WTC11 (cell line): ENCODE data around the gene TEX26. TPM values are rescaled to one million over a fixed set of nuclear protein-coding genes. Genes with fewer than 3 reads are reported as not detected.

ENCODE experiments used
- ATAC-seq: fragments of 200-7000 bp; cut with Tn5 transposase; 2 replicates; pipeline ENCODE4 v1.10.0; 2021; ENCODE audit warnings: mild to moderate bottlenecking, moderate library complexity
- CTCF ChIA-PET: fragments of 300-600 bp; sonication (Branson Sonifier 250); formaldehyde crosslinking; loops from one replicate; lab custom pipeline; 2021; ENCODE audit warnings: antibody characterized with exemption; lab: Charles Lee
- POLR2A ChIA-PET: fragments of 350-600 bp; sonication (Branson Sonifier 250); formaldehyde crosslinking; loops from one replicate; lab custom pipeline; 2021; ENCODE audit warnings: antibody characterized with exemption; lab: Charles Lee
- DNase-seq: peaks from one replicate; pipeline ENCODE4 v3.0.0; 2021; ENCODE audit warnings: low spot score
- H3K27ac Mint-ChIP-seq: 2 replicates; pipeline ENCODE4 v1.8.0; 2021; ENCODE audit warnings: mixed read lengths
- H3K27me3 Mint-ChIP-seq: 2 replicates; pipeline ENCODE4 v1.8.0; 2021; ENCODE audit warnings: low read depth, mild to moderate bottlenecking, moderate library complexity, mixed read lengths
- H3K36me3 Mint-ChIP-seq: 2 replicates; pipeline ENCODE4 v1.8.0; 2021; ENCODE audit warnings: mixed read lengths
- H3K4me1 Mint-ChIP-seq: 2 replicates; pipeline ENCODE4 v1.8.0; 2022; ENCODE audit warnings: mixed read lengths
- H3K4me3 Mint-ChIP-seq: 2 replicates; pipeline ENCODE4 v1.8.0; 2021; ENCODE audit warnings: mild to moderate bottlenecking, moderate library complexity, mixed read lengths
- H3K9me3 Mint-ChIP-seq: 2 replicates; pipeline ENCODE4 v1.8.0; 2021; ENCODE audit warnings: mixed read lengths
- CBFB ChIP-seq: sonication (generic); formaldehyde crosslinking; IDR thresholded peaks from 2 replicates; pipeline ENCODE4 v1.8.1; 2022; ENCODE audit warnings: mild to moderate bottlenecking, low read depth, missing genetic modification reagents
- CREB1 ChIP-seq: sonication (generic); formaldehyde crosslinking; IDR thresholded peaks from 2 replicates; pipeline ENCODE4 v1.8.0; 2023; ENCODE audit warnings: mild to moderate bottlenecking, missing genetic modification reagents
- ETV6 ChIP-seq: sonication (generic); formaldehyde crosslinking; IDR thresholded peaks from 2 replicates; pipeline ENCODE4 v1.8.1; 2022; ENCODE audit warnings: mild to moderate bottlenecking, missing genetic modification reagents
- GTF2I ChIP-seq: fragments of 250-450 bp; sonication (Bioruptor Pico); conservative IDR thresholded peaks from 2 replicates; pipeline ENCODE4 v1.4.0; 2021; ENCODE audit warnings: mild to moderate bottlenecking
- JUN ChIP-seq: sonication (generic); formaldehyde crosslinking; IDR thresholded peaks from 2 replicates; pipeline ENCODE4 v1.8.0; 2023; ENCODE audit warnings: mild to moderate bottlenecking, missing genetic modification reagents
- KAT7 ChIP-seq: sonication (generic); formaldehyde crosslinking; IDR thresholded peaks from 2 replicates; pipeline ENCODE4 v1.8.1; 2023; ENCODE audit warnings: missing genetic modification reagents, mild to moderate bottlenecking, borderline replicate concordance
- NFATC4 ChIP-seq: fragments of 250-450 bp; sonication (Bioruptor Pico); IDR thresholded peaks from 2 replicates; pipeline ENCODE4 v1.9.0; 2021; ENCODE audit warnings: mild to moderate bottlenecking
- PRRX2 ChIP-seq: fragments of 250-450 bp; sonication (Bioruptor Pico); IDR thresholded peaks from 2 replicates; pipeline ENCODE4 v1.8.0; 2021; ENCODE audit warnings: mild to moderate bottlenecking
- RELA ChIP-seq: sonication (generic); formaldehyde crosslinking; IDR thresholded peaks from 2 replicates; pipeline ENCODE4 v1.8.1; 2022; ENCODE audit warnings: missing genetic modification reagents, mild to moderate bottlenecking, borderline replicate concordance
- RORB ChIP-seq: fragments of 250-450 bp; sonication (Bioruptor Pico); IDR thresholded peaks from 2 replicates; pipeline ENCODE4 v1.9.0; 2021; ENCODE audit warnings: mild to moderate bottlenecking
- SMAD3 ChIP-seq: sonication (generic); formaldehyde crosslinking; IDR thresholded peaks from 2 replicates; pipeline ENCODE4 v1.8.0; 2022; ENCODE audit warnings: missing genetic modification reagents, mild to moderate bottlenecking, borderline replicate concordance
- SMAD4 ChIP-seq: sonication (generic); formaldehyde crosslinking; IDR thresholded peaks from 2 replicates; pipeline ENCODE4 v1.8.0; 2022; ENCODE audit warnings: mild to moderate bottlenecking, missing genetic modification reagents
- TEAD1 ChIP-seq: sonication (generic); formaldehyde crosslinking; IDR thresholded peaks from 2 replicates; pipeline ENCODE4 v1.8.0; 2022; ENCODE audit warnings: mild to moderate bottlenecking, missing genetic modification reagents
- TEAD4 ChIP-seq: sonication (generic); formaldehyde crosslinking; IDR thresholded peaks from 2 replicates; pipeline ENCODE4 v1.8.0; 2022; ENCODE audit warnings: mild to moderate bottlenecking, missing genetic modification reagents
- TP53 ChIP-seq: sonication (generic); formaldehyde crosslinking; IDR thresholded peaks from 2 replicates; pipeline ENCODE4 v1.8.1; 2023; ENCODE audit warnings: mild to moderate bottlenecking, missing genetic modification reagents
- ZNF138 ChIP-seq: sonication (generic); formaldehyde crosslinking; conservative IDR thresholded peaks from 2 replicates; pipeline ENCODE4 v1.8.1; 2022; ENCODE audit warnings: mild to moderate bottlenecking, moderate library complexity, missing genetic modification reagents
- ZNF232 ChIP-seq: sonication (generic); formaldehyde crosslinking; IDR thresholded peaks from 2 replicates; pipeline ENCODE4 v1.8.0; 2022; ENCODE audit warnings: mild to moderate bottlenecking, missing genetic modification reagents
- ZNF263 ChIP-seq: sonication (generic); formaldehyde crosslinking; IDR thresholded peaks from 2 replicates; pipeline ENCODE4 v1.8.1; 2022; ENCODE audit warnings: low read depth, mild to moderate bottlenecking, moderate library complexity, missing genetic modification reagents
- ZNF317 ChIP-seq: sonication (generic); formaldehyde crosslinking; IDR thresholded peaks from 2 replicates; pipeline ENCODE4 v1.8.1; 2023; ENCODE audit warnings: low read depth, mild to moderate bottlenecking, moderate library complexity, missing genetic modification reagents, borderline replicate concordance
- total RNA-seq: library from RNA; stranded (reverse); gene quantifications from 3 replicates; pipeline ENCODE4 v1.2.3, GENCODE V29; 2021
- TF ChIP-seq, protein P1 (sequence below): fragments of 250-450 bp; sonication (Bioruptor Pico); IDR thresholded peaks from 2 replicates; pipeline ENCODE4 v1.9.0; 2021; ENCODE audit warnings: mild to moderate bottlenecking
- TF ChIP-seq, protein P2 (sequence below): fragments of 200-600 bp; IDR thresholded peaks from 2 replicates; pipeline ENCODE4 v1.8.0; 2022; ENCODE audit warnings: antibody characterized with exemption
- TF ChIP-seq, protein P3 (sequence below): sonication (generic); formaldehyde crosslinking; IDR thresholded peaks from 2 replicates; pipeline ENCODE4 v1.8.0; 2023; ENCODE audit warnings: missing genetic modification reagents
- TF ChIP-seq, protein P4 (sequence below): sonication (generic); formaldehyde crosslinking; IDR thresholded peaks from 2 replicates; pipeline ENCODE4 v1.8.1; 2022; ENCODE audit warnings: mild to moderate bottlenecking, moderate library complexity, missing genetic modification reagents
- TF ChIP-seq, protein P5 (sequence below): fragments of 250-450 bp; sonication (Bioruptor Pico); IDR thresholded peaks from 2 replicates; pipeline ENCODE4 v1.8.0; 2021; ENCODE audit warnings: mild to moderate bottlenecking

Gene TEX26
- total RNA-seq, 1 experiment from 2014 or later: not detected

DNA sequence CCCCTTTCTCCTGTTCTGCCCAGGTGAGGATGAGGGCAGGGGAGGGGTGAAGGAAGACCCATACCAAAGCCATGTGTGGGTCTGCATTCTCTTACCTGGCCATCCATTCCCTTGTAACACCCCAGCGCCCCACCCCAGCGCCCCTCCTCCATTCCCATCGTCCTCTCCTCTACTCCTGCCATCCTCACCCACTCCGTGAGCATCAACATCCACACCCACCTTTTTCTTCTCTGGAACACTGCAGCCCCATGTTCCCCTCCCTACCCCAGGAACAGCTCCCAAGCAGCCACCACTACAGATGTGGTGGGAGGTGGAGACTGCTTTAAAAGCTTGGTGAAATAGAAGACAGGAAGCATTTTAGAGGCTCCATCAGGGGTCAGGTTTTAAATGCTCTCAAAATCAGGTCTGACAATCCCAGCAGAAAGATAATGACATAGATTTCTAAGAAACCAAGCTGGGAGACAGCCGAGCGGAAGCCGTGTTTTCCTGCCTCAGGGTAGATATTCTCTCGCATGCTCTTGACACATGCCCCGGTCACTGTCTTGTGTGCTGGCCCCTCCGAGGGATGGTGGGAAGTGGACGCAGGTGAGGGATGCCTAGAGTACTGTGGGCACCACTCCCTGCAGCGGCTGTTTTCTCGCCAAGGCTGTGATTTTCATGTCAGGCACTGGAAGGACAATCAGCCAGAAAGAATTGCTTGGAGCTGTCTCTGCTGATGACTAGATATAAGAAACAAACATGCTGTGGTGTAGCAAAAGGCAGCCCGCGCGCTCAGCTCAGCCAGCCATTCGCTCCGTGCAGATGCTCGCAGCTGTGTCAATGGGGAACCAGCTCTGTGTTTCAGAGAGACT is 16.5 kb upstream of the TEX26 start:
- ATAC-seq (no peak), DNase-seq (no peak)
- Mint-ChIP-seq H3K4me3 (no peak overlapping the region), H3K27me3 (no peaks in the 10 kb centered on the region), H3K9me3 (no peaks in the 10 kb centered on the region), H3K36me3 (no peaks in the 10 kb centered on the region), H3K4me1 (peaks cover 8% of the 10 kb centered on the region), H3K27ac (no peak overlapping the region)
- TF ChIP-seq ETV6 (CRISPR knock-in tag) (no peak), RELA (CRISPR knock-in tag) (no peak), GTF2I (no peak), RORB (CRISPR knock-in tag) (no peak), CBFB (no peak), ZNF317 (CRISPR knock-in tag) (no peak), NFATC4 (CRISPR knock-in tag) (no peak), TEAD1 (no peak), CREB1 (CRISPR knock-in tag) (no peak), KAT7 (CRISPR knock-in tag) (no peak), TP53 (no peak)
- TF ChIP-seq, protein P1, sequence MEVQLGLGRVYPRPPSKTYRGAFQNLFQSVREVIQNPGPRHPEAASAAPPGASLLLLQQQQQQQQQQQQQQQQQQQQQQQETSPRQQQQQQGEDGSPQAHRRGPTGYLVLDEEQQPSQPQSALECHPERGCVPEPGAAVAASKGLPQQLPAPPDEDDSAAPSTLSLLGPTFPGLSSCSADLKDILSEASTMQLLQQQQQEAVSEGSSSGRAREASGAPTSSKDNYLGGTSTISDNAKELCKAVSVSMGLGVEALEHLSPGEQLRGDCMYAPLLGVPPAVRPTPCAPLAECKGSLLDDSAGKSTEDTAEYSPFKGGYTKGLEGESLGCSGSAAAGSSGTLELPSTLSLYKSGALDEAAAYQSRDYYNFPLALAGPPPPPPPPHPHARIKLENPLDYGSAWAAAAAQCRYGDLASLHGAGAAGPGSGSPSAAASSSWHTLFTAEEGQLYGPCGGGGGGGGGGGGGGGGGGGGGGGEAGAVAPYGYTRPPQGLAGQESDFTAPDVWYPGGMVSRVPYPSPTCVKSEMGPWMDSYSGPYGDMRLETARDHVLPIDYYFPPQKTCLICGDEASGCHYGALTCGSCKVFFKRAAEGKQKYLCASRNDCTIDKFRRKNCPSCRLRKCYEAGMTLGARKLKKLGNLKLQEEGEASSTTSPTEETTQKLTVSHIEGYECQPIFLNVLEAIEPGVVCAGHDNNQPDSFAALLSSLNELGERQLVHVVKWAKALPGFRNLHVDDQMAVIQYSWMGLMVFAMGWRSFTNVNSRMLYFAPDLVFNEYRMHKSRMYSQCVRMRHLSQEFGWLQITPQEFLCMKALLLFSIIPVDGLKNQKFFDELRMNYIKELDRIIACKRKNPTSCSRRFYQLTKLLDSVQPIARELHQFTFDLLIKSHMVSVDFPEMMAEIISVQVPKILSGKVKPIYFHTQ (CRISPR knock-in tag): no peak
- ChIA-PET POLR2A (no interaction called here), CTCF (interaction anchor here (1.3 to 1.8 kb wide), 4 partner anchors 17 to 129 kb away, joined by 3 to 6 read pairs (median 6); partner anchors contain the start of gene TEX26)

DNA sequence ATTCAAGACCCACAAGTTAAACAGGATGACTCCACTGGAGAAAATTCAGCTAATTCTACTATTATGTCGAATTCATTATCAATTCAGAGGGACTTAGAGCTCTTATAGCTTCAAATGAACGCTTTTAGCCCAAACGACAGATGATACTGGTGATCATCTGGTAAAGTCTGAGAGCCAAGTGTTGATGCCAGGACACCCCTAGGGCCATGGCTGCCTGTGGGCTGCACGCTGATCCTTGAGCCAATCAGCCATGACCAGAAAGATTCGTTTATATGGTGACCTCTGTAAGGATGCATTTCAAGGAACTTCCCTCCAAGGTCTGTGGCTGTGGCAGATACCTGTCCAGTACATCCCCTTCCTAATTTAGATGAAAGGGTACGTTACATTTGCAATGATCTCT is 15.5 kb upstream of the TEX26 start:
- ATAC-seq: no peak
- no peak for TF ChIP-seq ZNF317 (CRISPR knock-in tag)
- no peak for TF ChIP-seq RELA (CRISPR knock-in tag)
- TF ChIP-seq, protein P2, sequence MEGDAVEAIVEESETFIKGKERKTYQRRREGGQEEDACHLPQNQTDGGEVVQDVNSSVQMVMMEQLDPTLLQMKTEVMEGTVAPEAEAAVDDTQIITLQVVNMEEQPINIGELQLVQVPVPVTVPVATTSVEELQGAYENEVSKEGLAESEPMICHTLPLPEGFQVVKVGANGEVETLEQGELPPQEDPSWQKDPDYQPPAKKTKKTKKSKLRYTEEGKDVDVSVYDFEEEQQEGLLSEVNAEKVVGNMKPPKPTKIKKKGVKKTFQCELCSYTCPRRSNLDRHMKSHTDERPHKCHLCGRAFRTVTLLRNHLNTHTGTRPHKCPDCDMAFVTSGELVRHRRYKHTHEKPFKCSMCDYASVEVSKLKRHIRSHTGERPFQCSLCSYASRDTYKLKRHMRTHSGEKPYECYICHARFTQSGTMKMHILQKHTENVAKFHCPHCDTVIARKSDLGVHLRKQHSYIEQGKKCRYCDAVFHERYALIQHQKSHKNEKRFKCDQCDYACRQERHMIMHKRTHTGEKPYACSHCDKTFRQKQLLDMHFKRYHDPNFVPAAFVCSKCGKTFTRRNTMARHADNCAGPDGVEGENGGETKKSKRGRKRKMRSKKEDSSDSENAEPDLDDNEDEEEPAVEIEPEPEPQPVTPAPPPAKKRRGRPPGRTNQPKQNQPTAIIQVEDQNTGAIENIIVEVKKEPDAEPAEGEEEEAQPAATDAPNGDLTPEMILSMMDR: no peak
- TF ChIP-seq, protein P3, sequence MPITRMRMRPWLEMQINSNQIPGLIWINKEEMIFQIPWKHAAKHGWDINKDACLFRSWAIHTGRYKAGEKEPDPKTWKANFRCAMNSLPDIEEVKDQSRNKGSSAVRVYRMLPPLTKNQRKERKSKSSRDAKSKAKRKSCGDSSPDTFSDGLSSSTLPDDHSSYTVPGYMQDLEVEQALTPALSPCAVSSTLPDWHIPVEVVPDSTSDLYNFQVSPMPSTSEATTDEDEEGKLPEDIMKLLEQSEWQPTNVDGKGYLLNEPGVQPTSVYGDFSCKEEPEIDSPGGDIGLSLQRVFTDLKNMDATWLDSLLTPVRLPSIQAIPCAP (CRISPR knock-in tag): no peak
- TF ChIP-seq KAT7 (CRISPR knock-in tag): no peak
- no peak for TF ChIP-seq TEAD4
- TF ChIP-seq PRRX2: no peak
- no peak for TF ChIP-seq SMAD3 (CRISPR knock-in tag)
- TF ChIP-seq, protein P4, sequence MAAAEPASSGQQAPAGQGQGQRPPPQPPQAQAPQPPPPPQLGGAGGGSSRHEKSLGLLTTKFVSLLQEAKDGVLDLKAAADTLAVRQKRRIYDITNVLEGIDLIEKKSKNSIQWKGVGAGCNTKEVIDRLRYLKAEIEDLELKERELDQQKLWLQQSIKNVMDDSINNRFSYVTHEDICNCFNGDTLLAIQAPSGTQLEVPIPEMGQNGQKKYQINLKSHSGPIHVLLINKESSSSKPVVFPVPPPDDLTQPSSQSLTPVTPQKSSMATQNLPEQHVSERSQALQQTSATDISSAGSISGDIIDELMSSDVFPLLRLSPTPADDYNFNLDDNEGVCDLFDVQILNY (CRISPR knock-in tag): no peak
- TF ChIP-seq, protein P5, sequence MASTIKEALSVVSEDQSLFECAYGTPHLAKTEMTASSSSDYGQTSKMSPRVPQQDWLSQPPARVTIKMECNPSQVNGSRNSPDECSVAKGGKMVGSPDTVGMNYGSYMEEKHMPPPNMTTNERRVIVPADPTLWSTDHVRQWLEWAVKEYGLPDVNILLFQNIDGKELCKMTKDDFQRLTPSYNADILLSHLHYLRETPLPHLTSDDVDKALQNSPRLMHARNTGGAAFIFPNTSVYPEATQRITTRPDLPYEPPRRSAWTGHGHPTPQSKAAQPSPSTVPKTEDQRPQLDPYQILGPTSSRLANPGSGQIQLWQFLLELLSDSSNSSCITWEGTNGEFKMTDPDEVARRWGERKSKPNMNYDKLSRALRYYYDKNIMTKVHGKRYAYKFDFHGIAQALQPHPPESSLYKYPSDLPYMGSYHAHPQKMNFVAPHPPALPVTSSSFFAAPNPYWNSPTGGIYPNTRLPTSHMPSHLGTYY (CRISPR knock-in tag): no peak
- TF ChIP-seq NFATC4 (CRISPR knock-in tag): no peak
- no peak for TF ChIP-seq JUN (CRISPR knock-in tag)
- TF ChIP-seq SMAD4: no peak
- TF ChIP-seq ZNF232 (CRISPR knock-in tag): no peak
- no peak for TF ChIP-seq ZNF263 (CRISPR knock-in tag)
- TF ChIP-seq ZNF138: no peak
- TF ChIP-seq, all 79 proteins: peak for 0
- POLR2A ChIA-PET: no interaction called here
- no peak for DNase-seq
- peaks cover 17% of the 10 kb centered on the region for H3K4me1 Mint-ChIP-seq
- no peaks in the 10 kb centered on the region for H3K27me3 Mint-ChIP-seq
- H3K4me3 Mint-ChIP-seq: no peak overlapping the region
- no peak overlapping the region for H3K27ac Mint-ChIP-seq
- H3K9me3 Mint-ChIP-seq: no peaks in the 10 kb centered on the region
- CTCF ChIA-PET: interaction anchor here (1.5 to 1.8 kb wide), 3 partner anchors 17 to 128 kb away, joined by 5 to 6 read pairs (median 6); no protein-coding TSS in a partner anchor
- H3K36me3 Mint-ChIP-seq: no peaks in the 10 kb centered on the region
